Sciatic nerve (tissue), 2 donors: ENCODE results near the gene URB1. TPM values are rescaled to one million over a fixed set of nuclear protein-coding genes. Genes with fewer than 3 reads are reported as not detected.

Source experiments
- ATAC-seq: fragments of 200-7000 bp; cut with Tn5 transposase; one replicate; pipeline ENCODE4 v1.9.1; 2020; ENCODE audit warnings: mild to moderate bottlenecking, moderate library complexity
- DNase-seq: peaks from one replicate; pipeline ENCODE4 v3.0.0-alpha.2; 2020; ENCODE audit warnings: low spot score
- intact Hi-C: fragments of 100-400 bp; cut with DNase I; formaldehyde crosslinking; loops from one replicate; pipeline ENCODE4 v1.14.2; 2022
- total RNA-seq: library from RNA; stranded (reverse); fragmentation: NEBNext Ultra II Directional; extraction: Animal tissue kit (Norgen Biotek cat#: 25700); gene quantifications from one replicate; pipeline ENCODE4 v1.2.1, GENCODE V29; 2021
- donor health status: DM: no; HTN: no; CAD: no.
- donor health status: DM: no; HTN: no; CAD: no.

Gene URB1
- total RNA-seq, 1 donor from 2014 or later: 30.4 TPM

DNA sequence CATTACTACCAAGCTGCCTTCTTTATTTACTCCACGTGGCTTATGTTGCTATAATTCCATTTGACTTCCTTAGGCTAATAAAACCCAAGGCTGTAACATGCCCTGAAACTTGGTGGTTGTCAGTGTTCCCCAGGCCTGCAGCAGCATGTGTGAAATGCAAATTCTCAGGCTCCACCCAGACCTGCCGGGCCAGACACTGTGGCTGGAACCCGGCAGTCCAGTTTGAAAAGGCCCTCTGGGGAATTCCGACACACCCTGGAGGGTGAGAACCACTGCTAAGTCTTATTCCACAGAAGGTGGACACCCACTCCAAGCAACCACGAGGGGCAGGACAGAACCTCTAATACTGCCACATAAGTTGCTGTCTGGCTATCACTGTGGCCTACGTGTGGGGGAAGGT, 41.4 kb downstream of the URB1 start:
- intact Hi-C loops: no loop called here

DNA sequence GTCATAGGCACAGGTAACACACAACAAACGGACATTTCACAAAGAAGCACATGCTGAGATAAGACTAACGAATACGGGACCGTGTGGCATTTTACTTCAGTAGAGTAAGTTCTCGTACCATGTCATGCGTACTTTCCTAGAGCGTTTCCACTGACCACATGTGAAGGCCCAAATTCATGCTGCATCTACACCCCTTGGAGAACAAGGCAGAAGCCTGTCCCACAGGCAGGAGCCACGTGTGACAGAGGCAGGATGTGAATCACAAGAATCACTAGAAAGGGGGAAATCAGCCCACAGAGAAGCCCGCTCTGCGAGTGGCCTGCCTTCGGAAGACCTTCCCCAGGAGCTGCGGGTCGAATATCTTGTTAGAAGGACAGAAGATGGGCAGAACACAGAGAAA, 41.8 kb downstream of the URB1 start:
- intact Hi-C loops: no loop called here
- ATAC-seq: no peak
- no peak for DNase-seq

More for the DNA sequence above, 41.4 kb downstream of the URB1 start:
- no peak for DNase-seq
- ATAC-seq: no peak

DNA sequence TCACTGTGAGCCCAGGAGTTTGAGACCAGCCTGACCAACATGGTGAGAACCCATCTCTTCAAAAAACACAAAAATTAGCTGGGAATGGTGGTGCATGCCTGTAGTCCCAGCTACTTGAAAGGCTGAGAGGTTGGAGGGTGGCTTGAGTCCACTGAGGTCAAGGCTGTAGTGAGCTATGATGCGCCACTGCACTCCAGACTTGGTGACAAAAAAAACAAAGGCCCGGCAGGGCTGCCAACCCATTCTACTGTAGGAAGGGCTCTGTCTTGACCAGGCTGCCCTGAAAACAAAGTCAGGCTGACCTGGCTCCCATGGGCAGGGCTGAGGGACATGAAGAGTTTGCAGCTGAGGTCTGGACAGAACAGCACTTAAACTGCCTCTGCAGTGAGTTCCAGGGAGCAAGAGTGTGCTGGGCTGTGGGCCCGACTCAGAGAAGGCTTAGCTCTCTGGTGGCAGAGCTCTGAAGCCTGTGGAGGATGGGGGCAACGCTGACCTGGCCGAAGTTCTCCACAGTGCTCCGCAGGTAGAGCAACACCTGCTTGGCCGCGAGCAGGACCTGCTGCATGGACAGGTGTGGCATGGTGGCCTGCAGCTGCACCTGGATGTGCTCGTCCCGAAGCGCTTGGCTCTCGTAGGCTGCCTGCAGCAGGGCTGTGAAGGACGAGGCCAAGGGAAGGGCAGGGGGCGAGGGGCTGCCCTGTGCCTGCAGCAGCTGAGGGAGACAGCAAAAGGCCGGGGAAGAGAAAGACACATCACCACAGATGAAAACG, 42.4 kb downstream of the URB1 start:
- ATAC-seq (no peak), DNase-seq (no peak)
- intact Hi-C loops: no loop called here

DNA sequence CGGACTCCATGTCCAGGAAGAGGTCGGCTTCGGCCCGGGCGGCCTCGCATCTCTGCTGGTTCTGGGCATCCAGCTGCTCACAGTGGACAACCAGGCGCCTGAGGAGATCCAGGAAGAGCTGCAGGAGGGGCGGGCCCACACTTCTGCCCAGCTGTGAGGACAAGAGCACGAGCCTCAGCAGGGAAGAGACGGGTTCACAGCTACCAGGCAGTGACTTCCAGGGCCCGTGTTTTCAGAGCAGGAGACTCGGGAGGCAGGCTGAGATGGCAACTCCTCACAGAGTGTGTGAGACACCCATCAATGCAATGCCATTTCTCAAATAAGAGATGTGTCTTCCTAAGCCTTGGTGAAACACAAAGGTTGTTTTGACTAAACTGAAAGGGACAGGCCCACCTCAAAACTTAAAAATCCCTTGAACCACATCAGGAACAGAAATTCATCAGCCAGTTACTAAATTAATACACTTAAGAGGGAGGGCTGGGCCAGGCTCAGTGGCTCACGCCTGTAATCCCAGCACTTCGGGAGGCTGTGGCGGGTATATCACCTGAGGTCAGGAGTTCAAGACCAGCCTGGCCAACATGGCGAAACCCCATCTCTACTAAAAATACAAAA, 43.4 kb downstream of the URB1 start:
- intact Hi-C loops: no loop called here
- ATAC-seq (no peak), DNase-seq (no peak)

DNA sequence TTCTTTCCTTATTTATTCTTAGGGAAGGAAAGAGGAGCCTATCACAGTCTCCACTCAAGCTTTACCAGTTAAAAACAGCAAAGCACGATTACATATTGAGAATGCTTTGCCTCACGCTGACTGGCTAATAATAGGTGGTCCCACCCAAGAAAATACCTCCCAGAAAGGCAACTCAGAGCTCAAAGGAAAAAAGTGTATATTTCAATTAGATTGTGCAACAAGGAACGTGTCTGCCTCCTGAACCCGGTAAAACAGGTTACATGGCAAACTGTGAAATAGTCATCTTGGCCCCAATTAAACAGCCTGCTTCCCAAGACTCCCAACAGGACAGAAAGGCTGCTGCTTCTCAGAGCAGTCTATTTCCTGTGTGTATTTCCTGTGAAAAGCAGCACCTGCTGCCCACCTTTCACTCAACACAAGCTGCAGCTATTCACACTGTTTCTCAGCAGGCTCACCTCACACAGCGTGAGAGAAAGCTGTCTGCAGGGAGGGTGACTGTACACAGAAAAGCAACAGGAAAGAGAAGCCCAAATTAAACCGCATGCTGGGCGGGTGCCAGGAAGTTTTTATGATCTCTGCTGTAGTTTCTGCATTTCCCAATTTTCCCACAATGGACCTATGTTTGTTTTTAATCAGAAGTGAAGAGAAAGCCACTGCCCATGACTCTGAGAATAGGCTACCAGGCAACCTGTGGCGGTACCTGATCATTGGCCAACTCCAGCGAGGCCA, 44.0 kb downstream of the URB1 start:
- no peak for ATAC-seq
- intact Hi-C loops: no loop called here

DNA sequence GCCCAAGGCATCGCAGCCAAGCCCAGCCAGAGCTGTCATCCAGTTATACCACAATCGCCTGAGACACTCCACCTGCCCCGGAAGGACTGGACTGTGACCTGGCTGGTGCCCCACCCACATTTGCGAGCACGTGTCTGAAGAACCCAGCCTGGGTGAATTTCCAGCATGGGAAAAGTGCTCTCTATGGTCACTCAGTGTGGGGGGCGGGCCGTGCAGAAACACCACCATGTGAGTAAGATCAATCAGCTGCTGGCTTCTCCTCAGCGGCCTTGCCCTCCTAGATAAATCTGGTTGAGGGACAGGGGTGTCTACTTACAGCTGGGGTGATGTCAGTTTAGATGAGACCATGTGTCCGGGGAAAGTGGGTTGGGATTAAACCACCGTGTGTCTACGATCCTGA, 44.8 kb downstream of the URB1 start:
- no peak for DNase-seq
- intact Hi-C loops: no loop called here
- ATAC-seq: no peak

More for the DNA sequence above, 44.0 kb downstream of the URB1 start:
- no peak for DNase-seq

DNA sequence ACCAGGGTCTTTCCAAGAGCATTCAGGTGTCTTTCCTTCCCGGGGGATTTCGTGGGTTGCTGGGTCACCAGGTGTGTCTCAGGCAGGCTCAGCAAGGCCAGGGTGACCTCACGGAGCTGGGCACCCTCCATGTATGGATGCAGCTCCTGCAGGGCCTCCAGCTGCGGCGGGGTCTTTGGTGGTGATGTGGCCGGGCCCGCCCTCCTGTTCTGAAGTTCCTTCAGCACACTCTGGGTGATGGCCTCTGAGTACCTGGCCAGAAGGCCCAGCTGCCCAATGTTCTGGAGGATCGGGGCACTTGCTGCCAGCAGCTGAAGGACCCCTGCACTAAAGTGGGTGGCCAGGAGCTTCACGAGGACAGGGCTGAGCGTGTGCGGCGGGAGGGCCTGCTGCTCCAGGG, 45.5 kb downstream of the URB1 start:
- ATAC-seq: no peak
- DNase-seq: no peak
- intact Hi-C loops: no loop called here

DNA sequence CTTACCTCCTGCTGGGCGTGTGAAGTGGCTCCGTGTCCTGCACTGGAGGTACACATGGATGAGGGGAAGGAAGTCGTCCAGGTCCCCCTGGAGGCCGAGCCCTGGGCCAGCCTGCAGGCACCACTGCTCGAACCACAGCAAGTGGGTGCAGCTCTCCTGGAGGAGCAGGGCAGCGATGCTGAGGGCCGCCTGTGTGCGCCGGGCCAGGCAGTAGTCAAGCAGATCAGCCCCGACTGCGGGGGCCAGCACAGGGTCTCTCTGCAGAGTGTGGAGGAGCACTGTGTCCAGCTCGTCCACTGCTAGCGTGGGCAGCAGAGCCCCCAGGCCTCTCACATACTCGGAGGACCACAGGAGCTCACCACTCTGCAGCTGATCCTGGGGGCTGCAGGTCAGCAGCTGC, 45.9 kb downstream of the URB1 start:
- intact Hi-C loops: no loop called here
- ATAC-seq: no peak
- no peak for DNase-seq

DNA sequence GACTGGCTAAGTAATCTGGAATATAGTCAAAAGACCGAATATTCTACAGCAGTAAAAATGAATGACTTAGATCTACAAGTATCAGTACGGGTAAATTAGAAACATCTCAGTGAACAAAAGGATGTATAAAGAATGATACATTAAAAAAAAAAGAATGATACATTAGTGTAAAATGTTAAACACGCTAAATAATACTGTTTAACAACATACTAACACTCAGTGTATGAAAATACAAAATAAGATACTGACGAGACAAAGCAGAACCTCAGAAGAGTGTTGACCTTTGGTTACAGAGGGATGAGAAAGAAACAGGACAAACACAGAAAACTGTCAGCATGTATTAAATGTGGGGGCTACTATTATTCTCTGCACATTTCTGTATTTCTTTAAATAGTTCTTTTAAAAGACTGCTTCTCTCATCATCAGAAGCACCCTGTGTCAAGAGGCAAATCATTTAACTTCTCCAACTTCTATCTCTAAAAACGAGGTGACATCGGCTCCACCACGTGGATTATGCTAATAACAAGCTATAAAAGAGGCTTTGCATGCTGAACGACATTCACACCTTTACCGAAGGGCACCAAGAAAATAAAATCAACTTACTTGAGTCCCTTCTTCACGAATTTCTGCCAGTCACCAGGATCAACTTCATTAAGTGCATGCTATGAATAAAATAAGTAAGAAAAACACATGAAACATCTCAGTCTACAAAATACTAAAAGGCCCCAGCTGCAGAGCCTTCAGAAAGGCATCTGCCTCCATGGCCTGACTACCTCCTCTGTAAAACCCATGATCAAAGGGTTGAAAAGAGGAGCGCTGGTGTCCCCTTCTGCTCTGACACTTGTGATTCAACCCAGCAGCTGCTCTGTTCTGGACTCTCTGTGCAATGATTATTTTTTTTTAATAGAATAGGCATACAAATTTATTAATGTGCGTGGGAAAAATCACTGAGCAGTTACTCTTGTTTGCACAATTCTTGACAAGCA, 51.7 kb downstream of the URB1 start:
- no peak for DNase-seq
- no peak for ATAC-seq
- intact Hi-C loops: no loop called here

DNA sequence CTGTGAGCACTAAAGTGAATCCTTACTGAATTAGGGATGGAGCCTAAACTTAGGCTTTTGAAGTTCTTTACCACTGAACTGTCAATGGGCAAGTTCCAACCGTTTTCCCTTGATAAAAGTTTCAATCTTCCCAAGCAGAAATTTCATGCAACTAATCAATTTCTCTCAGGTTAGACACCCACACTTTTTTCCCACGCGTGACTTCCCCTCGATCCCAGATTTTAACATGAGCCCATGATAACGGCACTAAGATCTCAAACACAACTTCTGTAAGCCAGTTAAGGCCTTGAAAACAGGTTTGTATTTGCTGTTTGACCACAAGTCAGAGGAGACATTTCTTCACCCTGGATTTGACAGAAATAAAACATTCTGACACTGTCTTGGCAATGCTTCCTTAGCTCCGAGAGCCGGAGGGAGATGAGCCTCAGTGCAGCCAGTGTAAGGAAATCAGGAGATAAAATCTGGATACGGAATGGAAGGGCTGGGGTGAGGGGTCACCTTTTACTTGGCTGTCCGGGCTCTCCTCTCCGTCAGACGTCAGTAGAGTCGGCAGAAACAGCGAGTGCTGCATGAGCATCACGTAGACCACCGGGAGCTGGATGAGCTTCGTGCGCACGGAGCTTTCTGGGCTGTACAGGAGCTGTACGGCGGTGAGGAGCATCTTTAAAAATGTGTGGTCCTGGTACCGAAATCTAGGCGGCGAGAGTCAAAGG, 54.4 kb downstream of the URB1 start:
- no peak for DNase-seq
- intact Hi-C loops: no loop called here

DNA sequence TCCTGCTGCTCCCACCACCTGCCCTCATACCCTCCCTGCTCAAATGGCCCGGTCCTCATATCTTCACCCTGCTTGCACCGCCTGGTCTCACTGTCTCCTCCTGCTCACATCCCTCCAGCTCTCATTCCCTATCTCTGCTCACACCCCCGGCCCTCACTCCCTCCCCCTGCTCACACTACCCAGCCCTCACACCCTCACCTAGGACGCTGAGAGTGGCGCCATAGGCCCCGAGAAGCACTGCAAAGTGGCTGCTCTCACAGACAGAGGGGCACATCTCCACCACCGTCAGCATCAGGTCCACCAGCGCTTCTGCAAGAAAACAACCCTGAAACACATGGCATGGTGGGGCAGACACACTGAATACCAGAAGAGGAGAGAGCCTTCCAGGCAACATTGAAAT, 55.6 kb downstream of the URB1 start:
- ATAC-seq (no peak), DNase-seq (no peak)
- intact Hi-C loops: no loop called here

More for the DNA sequence above, 54.4 kb downstream of the URB1 start:
- no peak for ATAC-seq

DNA sequence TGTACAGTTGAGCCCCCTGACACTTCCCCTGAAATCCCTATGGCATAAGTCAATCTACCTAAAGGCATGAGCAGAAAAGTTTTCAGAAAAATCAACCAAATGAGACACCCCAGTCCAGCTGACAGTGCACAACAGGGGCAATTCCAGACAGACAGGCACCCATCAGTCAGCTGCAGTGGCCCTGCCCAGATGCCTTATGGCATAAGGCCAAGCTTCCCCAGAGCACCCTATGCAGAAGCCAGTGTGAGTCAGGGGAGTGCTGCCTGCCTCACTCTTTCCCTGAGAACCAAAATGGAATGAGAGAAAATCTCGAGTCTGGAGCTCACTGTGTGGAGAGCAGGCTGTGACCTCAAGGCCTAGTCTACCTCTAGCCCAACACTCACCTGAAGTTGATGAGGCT, 56.1 kb downstream of the URB1 start:
- intact Hi-C loops: no loop called here
- DNase-seq: no peak
- peak; percentile 43 for ATAC-seq

DNA sequence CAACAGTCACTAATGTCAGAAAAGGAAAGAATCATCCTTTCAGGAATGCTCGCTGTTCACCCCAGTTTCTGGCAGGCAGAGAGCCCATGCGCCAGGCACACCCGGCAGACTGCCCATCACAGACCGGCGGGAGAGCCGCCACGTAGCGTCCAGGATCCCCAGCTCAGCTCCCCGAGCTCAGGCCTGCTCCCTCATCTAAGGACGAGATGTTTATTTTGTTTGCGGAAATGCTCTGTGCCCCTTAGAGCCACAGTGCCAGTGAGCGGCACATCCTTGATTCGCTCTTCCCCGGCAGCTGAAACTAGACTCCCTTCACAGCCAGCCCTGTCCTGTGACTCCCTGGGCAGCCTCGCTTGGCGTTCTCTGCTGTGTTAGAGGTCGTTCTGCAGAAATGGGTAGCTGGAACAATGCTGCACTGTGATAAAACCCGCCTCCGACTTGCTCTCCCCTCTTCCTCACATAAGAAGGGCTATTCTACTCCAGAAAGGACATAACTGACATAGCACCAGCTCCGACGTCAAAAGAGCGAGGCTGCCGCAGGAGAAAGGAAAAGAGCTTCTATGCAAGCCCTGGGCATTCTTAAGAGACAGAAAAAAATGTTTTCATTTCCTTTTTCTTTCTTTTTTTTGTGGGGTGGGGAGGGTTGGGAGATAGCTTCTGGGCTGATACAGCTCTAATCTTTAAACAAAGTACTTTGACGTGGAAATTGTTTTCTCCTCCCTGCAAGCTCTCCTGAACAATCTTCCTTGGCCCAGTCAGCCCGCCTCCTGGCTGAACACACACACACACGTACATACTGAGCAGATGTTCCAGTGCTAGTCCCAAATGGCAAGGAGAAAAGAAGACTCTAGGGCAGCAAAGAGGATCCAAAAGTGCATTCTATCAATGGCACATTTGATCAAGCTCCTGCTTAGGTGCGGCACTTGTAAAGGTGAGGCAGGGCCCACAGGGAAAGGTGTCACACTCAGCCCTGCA, 56.9 kb downstream of the URB1 start:
- intact Hi-C loops: no loop called here
- DNase-seq (peak; percentile 73), ATAC-seq (peak; percentile 86)

DNA sequence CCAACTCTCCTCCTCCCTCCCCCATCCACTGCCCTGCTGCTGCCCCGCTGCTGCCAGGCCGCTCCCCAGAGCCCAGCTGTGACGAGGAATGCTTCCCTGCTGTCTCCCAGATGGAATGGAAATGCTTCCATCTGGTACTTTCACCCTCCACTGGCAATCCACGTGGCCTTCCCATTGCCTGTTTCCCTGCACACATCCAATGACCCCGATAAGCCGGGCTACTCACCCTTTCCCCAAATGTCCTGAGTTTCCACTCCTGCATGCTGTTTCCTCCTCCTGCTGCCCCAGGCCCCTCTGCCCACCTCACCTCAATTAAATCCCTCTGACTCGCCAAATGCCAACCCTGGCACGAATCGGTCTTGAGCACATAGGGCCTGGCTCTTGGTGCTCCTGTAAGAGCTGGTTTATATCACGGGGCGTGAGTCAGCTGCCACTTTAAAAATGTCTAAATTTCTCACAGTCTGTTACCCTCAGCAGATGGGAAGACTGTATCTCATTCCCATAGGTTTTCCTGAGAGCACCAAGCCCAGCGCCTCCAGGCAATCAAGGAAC, 57.8 kb downstream of the URB1 start:
- ATAC-seq (no peak), DNase-seq (no peak)
- intact Hi-C loops: no loop called here

DNA sequence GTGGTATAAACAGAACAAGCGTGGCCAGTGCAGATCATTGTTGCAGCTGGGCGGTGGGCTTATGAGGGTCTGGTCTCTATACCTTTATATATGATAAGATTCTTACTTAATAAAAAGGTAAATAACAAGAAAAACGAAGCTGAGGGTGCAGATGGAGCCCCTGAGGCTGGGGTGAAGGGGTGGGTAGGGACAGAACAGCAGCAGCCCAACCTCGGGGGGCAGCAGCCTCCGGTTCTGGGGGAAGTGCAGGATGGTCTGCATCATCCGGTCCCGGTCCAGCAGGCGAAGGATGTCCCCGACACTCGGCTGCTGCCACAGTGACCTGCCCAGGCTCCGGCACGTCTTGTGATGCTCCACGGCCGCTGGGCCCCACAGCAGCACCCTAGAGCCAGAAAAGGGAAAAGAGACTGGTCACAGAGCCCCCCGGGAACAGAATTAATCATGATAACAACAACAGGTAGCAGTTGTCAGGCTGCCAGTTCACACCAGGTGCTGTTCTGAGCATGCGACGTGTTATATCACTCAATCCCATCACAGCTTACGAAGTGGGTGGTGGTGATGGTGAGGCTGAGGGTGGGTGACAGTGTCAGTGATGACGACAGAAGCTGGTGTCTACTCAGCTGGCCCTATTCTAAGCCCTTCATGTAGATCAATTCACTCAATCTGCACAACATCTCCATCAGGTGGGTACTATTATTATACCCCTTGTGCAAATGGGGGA, 58.7 kb downstream of the URB1 start:
- ATAC-seq (no peak), DNase-seq (no peak)
- intact Hi-C loops: no loop called here

DNA sequence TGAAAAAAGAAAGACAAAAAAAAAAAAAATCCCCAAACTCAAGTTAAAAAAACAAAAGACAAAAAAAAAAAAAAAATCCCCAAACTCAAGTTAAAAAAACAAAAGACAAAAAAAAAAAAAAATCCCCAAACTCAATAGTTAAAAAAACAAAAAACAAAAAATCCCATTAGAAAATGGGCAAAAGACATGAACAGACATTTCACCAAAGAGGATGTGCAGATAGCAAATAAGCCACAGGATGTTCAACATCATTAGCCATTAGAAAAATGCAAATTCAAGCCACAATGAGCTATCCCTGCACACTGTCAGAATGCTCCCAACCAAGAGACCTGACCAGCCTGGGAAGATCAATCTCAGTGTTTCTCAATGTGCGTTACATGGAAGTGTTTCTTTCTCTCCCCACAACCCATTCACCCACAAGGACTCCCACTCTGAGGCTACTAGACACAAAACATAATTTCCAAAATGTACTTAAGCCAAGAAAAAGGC, 60.3 kb downstream of the URB1 start:
- ATAC-seq: no peak
- DNase-seq: no peak
- intact Hi-C loops: no loop called here
